OCI-LY3 (cell line): Measurements from ENCODE around the gene MCUB.

Experiments used
- EZH2phosphoT487 ChIP-seq: fragments of 200-600 bp; shearing (Covaris generic); IDR thresholded peaks from 2 replicates; pipeline ENCODE4 v1.6.1; 2018; ENCODE audit warnings: antibody characterized with exemption, mixed run types, low read depth
- TF ChIP-seq, protein P1 (sequence below): fragments of 200-600, 300-600 bp; sonication (generic); IDR thresholded peaks from 2 replicates; pipeline ENCODE4 v1.5.1; 2014; ENCODE audit warnings: antibody characterized with exemption, low read length, low read depth

DNA sequence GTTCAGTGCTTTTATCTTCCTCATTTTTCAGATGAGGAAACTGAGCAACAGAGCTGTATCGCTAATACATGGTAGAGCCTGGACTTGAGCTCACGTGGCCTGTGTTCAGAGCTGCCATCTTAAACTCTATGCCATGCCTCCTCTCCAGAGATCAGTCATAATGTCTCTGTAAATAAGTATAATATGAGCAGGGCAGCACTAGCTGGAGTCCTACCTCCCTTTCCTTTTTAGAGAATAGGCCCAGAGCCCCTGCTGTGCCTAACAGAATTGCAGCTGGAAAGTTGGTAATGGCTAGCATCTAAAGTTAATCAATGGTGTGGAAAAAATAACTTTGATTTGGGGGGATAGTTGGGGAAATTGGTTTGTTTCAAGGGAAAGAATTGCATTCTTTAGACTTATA lies 122.8 kb downstream of the MCUB start:
- TF ChIP-seq, protein P1, sequence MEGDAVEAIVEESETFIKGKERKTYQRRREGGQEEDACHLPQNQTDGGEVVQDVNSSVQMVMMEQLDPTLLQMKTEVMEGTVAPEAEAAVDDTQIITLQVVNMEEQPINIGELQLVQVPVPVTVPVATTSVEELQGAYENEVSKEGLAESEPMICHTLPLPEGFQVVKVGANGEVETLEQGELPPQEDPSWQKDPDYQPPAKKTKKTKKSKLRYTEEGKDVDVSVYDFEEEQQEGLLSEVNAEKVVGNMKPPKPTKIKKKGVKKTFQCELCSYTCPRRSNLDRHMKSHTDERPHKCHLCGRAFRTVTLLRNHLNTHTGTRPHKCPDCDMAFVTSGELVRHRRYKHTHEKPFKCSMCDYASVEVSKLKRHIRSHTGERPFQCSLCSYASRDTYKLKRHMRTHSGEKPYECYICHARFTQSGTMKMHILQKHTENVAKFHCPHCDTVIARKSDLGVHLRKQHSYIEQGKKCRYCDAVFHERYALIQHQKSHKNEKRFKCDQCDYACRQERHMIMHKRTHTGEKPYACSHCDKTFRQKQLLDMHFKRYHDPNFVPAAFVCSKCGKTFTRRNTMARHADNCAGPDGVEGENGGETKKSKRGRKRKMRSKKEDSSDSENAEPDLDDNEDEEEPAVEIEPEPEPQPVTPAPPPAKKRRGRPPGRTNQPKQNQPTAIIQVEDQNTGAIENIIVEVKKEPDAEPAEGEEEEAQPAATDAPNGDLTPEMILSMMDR, result no peak
- no peak for TF ChIP-seq EZH2phosphoT487
